ENCODE measurements around the gene HPCAL1.
A peak's percentile ranks its signal among the peaks of the same experiment; 100 is the strongest.

The HPCAL1 gene

GRCh38 chr2:10372862-10373240, 70.1 kb downstream of the HPCAL1 start:
- no peak for DNase-seq

DNA sequence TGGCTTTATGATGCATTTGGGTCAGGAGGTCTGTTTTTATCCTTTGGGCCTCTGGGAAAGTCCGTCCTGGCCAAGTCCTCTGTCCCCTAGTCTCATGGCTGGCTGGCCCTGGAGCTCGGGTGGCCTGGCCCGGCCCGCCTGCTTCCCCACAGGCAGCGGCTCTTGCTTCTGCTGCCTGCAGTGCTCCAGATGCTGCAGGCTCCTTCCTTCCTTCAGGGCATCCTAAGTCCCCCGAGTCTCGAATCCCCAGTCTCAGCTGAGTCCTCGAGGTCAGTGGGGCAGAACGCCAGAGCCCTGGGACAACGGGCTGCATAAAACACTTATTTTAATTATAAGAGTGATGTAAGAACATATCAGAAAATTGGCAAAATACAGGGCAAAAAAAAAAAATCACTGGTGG, 71.2 kb downstream of the HPCAL1 start:
- no peak for DNase-seq

DNA sequence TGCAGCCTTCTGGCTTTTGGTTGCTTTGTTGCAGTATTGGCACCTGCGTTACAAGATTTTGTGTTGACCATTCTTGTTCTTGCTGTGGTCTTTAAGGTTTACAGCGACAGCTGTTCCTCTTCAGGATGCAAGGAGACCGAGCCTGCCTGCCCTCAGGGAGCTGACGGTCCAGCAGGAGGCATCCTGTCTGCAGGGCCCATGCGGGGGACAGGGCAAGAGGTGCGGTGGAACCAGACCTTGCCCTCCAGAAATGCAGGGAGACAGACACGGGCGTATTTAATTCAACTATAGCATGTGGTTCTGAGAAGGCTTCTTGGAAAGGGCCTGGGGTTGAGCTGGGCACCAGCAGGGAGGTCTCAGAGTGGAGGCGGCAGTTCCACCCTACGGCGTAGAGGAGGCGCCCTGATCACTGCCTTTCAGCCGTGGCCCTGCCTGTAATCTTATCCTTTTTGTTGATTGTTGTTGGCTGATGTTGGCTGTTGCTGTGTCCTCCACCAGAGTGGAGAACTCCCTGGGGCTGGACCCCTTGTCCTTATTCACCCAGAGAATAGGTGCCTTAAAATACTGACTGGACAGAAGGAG, 71.7 kb downstream of the HPCAL1 start:
- no peak for DNase-seq

DNA sequence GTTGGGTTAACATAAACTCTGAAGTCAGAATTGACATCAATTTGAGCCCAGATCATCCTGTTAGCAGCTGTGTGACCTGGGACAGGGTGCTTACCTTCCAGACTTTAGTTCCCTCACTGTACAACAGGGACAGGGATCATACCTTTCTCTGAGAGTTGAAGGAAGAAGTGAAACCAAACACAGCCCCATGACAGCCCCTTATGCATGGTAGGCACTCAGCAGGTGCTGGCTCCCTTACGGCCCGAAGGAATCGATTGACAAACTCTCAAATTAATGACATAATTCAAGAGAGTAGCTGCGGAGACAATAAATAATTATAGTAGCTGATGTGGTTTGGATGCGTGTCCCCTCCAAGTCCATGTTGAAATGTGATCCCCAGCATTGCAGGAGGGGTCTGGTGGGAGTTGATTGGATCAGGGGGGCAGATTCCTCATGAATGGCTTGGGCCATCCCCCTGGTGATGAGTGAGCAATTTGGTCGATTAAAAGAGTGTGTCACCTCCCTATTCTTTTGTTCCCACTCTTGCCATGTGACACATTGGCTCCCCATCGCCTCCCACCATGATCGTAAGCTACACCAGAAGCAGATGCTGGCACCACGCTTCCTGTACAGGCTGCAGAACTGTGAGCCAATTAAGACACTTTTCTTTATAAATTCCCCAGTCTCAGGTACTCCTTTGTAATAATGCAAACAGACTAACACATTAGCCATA, 73.0 kb downstream of the HPCAL1 start:
- DNase-seq: peak; percentile 18

DNA sequence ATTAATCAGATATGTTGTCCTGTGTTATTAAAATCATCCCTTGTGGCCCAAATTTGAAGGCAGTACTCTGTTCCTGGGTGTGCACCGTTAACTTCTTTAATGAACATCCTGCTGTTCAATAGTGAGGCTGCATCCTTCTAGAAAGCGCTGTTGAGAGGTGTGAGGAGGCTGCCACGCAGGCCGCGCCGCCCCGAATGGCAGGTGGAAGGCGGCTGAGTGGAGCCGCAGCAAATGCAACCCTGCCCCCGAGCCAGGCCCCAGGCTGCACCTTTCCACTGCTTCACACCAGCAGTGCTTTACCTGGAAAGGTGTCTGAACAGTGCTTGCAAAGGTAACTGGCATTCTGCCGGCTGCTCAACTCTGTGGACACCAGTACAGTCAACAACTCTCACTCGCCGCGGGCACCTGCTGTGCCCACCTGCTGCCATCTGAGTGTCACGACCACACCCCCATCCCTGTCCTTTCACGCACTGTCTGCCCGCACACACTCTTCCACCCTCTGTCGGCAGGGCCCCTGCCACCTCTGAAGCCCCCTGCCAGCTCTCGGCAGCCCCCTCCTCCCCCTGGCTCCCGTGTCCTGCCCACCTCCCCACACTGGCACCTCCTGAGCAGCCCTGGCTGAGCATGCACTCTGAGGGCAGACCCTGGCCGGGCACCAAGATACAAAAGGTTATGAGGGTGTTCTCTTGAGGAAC, 74.5 kb downstream of the HPCAL1 start:
- DNase-seq: no peak

DNA sequence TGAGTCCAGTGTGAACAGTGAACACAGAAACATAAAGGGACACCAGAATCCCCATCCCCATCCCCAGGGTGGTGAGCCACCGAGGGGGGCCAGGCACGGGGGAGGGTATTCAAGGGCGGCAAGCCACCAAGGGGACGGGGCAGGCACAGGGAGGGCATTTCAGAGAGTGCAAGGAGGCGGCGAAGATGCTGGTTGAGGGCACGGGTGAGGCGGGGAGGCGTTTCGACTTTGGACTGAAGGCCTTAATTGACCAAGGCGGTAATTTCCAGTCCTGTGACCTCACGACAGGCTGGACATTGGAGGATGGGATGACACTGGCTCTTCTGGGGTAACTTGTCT, 75.0 kb downstream of the HPCAL1 start:
- DNase-seq: no peak

GRCh38 chr2:10378189-10378588, 75.5 kb downstream of the HPCAL1 start:
- peak; percentile 11 for DNase-seq

- DNase-seq: no peak
These were observed 77.6 kb downstream of the HPCAL1 start for GRCh38 chr2:10380048-10380926.

DNA sequence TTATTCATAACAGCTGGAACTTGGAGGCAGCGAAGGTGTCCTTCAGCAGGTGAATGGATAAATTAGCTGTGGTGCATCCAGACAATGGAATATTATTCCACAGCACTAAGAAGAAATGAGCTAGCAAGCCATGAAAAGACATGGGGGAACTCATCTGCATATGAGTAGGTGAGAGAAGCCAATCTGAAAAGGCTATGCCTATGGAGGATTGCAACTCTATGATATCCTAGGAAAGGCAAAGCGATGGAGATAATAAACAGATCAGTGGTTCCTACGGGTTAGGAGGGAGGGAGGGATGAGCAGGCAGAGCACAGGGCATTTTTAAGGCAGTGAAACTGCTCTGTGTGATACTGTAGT, 79.3 kb downstream of the HPCAL1 start:
- DNase-seq: no peak

- peak; percentile 21 for DNase-seq
These were observed 79.8 kb downstream of the HPCAL1 start for GRCh38 chr2:10382354-10383061.

GRCh38 chr2:10383960-10384734, 81.4 kb downstream of the HPCAL1 start:
- DNase-seq: no peak

- no peak for DNase-seq
These were observed 82.8 kb downstream of the HPCAL1 start for GRCh38 chr2:10385501-10385900.

- DNase-seq: no peak
These were observed 83.4 kb downstream of the HPCAL1 start for GRCh38 chr2:10385933-10386773.

DNA sequence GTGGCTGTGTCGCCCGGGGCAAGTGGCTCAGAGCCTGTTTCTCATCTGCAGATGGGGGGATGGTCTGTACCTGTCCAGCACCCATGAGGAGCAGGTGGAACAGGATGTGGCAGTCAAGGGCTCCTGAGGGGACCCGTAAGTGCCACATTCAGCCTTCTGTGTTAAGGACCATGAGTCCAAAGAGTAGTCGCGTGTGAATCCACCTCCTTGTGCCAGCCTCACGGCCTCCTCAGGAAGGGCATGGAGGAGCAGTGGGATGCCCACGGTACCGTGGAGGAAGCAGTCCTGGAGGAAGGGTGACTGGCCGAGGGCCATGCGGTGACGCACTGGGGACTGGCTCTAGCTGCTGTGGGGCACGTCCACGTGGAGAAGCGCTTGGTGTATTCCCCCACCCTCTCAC, 84.3 kb downstream of the HPCAL1 start:
- no peak for DNase-seq

GRCh38 chr2:10388954-10389560, 86.4 kb downstream of the HPCAL1 start:
- no peak for DNase-seq

DNA sequence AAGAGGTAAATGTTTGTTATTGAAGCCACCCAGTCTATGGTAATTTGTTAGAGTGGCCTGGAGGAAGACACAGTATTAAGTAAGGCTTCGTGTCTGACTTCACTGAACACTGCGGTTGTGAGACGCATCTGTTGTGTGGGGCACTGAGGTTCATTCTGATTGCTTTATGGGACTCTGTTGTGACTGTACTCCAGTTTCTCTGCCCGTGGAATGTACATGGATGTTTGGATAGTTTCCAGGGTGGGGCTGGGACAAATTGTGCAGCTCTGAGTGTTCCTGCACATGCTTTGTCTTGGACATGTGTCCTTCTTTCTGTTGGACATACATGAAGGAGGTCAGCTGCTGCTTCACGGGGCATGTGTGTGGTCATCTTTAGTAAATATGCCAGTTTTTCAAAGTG, 86.9 kb downstream of the HPCAL1 start:
- no peak for DNase-seq

- no peak for DNase-seq
These were observed 87.7 kb downstream of the HPCAL1 start for GRCh38 chr2:10390369-10390801.

- no peak for DNase-seq
These were observed 89.4 kb downstream of the HPCAL1 start for GRCh38 chr2:10392100-10392499.

- DNase-seq: no peak
These were observed 89.8 kb downstream of the HPCAL1 start for GRCh38 chr2:10392548-10392947.

DNA sequence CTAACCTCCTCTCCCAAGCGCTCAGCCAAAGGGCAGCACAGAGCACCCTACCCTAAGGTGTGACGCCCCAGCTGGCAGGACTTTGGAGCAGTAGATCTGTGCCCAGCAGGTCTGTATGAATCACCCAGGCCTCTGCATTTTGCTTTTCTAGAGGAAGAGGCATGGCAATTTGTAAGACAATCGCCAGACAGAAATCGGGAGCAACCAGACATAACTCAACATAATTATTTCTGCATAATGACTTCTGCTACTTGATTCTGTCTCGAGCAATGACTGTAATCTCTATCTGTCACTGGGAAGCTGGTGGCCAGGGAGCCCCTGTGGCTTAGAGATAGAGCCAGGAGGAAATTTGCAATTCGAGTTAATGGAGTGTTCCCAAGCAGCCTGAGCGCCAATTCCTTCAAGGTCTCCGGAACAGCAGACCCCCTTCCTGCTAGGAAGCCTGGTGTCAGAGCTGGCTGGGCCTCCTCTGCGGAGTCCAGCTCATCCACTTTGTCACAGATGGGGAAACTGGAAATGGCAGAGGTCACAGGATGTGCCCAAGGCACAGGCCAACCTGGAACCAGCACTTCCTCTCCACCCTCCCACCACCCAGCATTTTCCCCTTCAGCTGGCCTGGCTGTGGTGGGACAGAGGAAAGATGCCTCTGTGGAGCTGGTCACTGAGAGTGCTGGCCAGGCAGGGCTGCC, 90.4 kb downstream of the HPCAL1 start:
- DNase-seq: no peak
